Chondrocyte (in vitro differentiated cells): ENCODE measurements around the gene PGM1. TPM values are rescaled to one million over a fixed set of nuclear protein-coding genes. Genes with fewer than 3 reads are reported as not detected.

Experiments used
- DNase-seq: peaks from one replicate; pipeline ENCODE4 v3.0.0; 2021; ENCODE audit warnings: mixed read lengths, low spot score
- H3K27ac Mint-ChIP-seq: one replicate; pipeline ENCODE4 v1.8.0; 2021; ENCODE audit warnings: mild to moderate bottlenecking, moderate library complexity, mixed read lengths; ENCODE audit not compliant: unreplicated experiment
- H3K27me3 Mint-ChIP-seq: 2 replicates; pipeline ENCODE4 v1.8.0; 2021; ENCODE audit warnings: low read depth, mixed read lengths
- H3K36me3 Mint-ChIP-seq: 2 replicates; pipeline ENCODE4 v1.8.0; 2021; ENCODE audit warnings: low read depth, mixed read lengths
- H3K4me1 Mint-ChIP-seq: 2 replicates; pipeline ENCODE4 v1.8.0; 2021; ENCODE audit warnings: low read depth, mild to moderate bottlenecking, mixed read lengths
- H3K4me3 Mint-ChIP-seq: one replicate; pipeline ENCODE4 v1.8.0; 2021; ENCODE audit warnings: mild to moderate bottlenecking, moderate library complexity, mixed read lengths; ENCODE audit not compliant: unreplicated experiment
- H3K9me3 Mint-ChIP-seq: 2 replicates; pipeline ENCODE4 v1.8.0; 2021; ENCODE audit warnings: low read depth, mixed read lengths
- total RNA-seq: library from RNA; stranded (reverse); gene quantifications from 3 replicates; pipeline ENCODE4 v1.2.1, GENCODE V29; 2021
- TF ChIP-seq, protein P1 (sequence below): fragments of 200-600 bp; sonication (generic); IDR thresholded peaks from 2 replicates; pipeline ENCODE4 v1.5.0; 2021; ENCODE audit warnings: antibody characterized with exemption, mild to moderate bottlenecking, moderate library complexity

The PGM1 gene
- total RNA-seq, 1 donor from 2014 or later = 111 TPM

GRCh38 chr1:63678200-63678599 lies 85.0 kb downstream of the PGM1 start:
- H3K9me3 Mint-ChIP-seq = peaks cover 16% of the 10 kb centered on the region
- TF ChIP-seq, protein P1, sequence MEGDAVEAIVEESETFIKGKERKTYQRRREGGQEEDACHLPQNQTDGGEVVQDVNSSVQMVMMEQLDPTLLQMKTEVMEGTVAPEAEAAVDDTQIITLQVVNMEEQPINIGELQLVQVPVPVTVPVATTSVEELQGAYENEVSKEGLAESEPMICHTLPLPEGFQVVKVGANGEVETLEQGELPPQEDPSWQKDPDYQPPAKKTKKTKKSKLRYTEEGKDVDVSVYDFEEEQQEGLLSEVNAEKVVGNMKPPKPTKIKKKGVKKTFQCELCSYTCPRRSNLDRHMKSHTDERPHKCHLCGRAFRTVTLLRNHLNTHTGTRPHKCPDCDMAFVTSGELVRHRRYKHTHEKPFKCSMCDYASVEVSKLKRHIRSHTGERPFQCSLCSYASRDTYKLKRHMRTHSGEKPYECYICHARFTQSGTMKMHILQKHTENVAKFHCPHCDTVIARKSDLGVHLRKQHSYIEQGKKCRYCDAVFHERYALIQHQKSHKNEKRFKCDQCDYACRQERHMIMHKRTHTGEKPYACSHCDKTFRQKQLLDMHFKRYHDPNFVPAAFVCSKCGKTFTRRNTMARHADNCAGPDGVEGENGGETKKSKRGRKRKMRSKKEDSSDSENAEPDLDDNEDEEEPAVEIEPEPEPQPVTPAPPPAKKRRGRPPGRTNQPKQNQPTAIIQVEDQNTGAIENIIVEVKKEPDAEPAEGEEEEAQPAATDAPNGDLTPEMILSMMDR = no peak
- no peak overlapping the region for H3K4me3 Mint-ChIP-seq
- no peak overlapping the region for H3K27ac Mint-ChIP-seq
- H3K36me3 Mint-ChIP-seq = peaks cover 10% of the 10 kb centered on the region
- DNase-seq = no peak
- H3K27me3 Mint-ChIP-seq = no peaks in the 10 kb centered on the region
- peaks cover 23% of the 10 kb centered on the region for H3K4me1 Mint-ChIP-seq

DNA sequence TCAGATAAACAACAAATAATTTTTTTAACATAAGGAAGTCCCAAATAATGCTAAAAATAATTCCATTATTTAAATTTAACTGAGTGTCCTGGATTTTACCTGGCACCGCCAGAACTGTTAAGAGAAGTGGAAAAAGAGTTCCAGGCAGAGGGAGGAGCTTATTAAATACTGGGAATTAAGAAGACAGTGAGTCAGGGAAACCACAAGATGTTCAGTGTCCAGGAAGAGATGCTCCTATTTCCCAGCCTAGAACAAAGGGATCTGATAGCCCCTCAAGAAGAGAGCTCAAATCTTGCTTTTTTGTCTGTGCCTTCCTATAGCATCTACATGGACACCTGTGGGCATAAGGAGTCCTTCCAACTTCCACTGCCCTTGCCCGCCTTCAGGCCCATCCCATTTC lies 85.9 kb downstream of the PGM1 start:
- H3K9me3 Mint-ChIP-seq = peaks cover 16% of the 10 kb centered on the region
- H3K4me3 Mint-ChIP-seq = no peak overlapping the region
- peaks cover 20% of the 10 kb centered on the region for H3K4me1 Mint-ChIP-seq
- peaks cover 10% of the 10 kb centered on the region for H3K36me3 Mint-ChIP-seq
- no peaks in the 10 kb centered on the region for H3K27me3 Mint-ChIP-seq
- no peak overlapping the region for H3K27ac Mint-ChIP-seq
- DNase-seq = no peak
- TF ChIP-seq, protein P1 = no peak

DNA sequence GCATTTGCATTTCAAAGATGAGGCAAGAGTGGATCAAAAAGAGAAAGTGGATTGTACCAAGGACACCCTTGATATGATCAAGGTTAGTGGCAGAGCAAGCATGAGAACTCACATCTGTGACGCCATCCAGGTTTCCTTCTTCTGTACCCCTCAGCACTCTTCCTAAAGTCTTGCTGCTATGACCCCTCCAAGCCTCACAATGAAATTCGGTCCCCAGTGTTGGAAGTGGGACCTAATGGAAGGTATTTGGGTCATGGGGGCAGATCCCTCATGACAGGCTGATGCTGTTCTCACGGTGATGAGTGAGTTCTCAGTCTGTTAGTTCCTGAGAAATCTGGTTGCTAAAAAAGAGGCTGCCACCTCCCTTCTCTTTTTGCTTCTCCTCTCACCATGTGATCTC lies 86.4 kb downstream of the PGM1 start:
- Mint-ChIP-seq H3K9me3 (peaks cover 16% of the 10 kb centered on the region), H3K36me3 (peaks cover 10% of the 10 kb centered on the region), H3K27ac (no peak overlapping the region), H3K4me1 (peaks cover 15% of the 10 kb centered on the region), H3K27me3 (no peaks in the 10 kb centered on the region), H3K4me3 (no peak overlapping the region)
- TF ChIP-seq, protein P1 = no peak
- no peak for DNase-seq

DNA sequence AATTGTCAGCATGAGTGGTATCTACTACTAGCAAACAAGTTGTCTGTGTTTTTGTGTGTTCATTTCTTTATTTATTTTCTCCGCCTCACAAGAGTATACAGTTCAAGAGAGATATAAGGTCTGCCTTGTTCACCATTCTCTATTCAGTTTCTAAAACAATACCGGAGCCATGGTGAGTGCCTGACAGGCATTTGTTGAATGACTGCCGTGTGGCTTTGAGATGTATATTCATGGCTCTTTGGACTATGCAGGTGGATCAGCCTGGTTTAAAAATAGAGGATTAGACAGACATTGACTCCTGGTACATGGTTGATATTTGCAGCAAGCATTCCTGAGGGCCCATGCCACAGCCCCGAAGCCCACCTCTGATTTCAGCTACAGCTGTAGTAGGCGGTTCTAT lies 89.7 kb downstream of the PGM1 start:
- H3K9me3 Mint-ChIP-seq = peaks cover 14% of the 10 kb centered on the region
- DNase-seq = no peak
- TF ChIP-seq, protein P1 = no peak
- peaks cover 10% of the 10 kb centered on the region for H3K36me3 Mint-ChIP-seq
- H3K4me3 Mint-ChIP-seq = no peak overlapping the region
- H3K27me3 Mint-ChIP-seq = no peaks in the 10 kb centered on the region
- H3K4me1 Mint-ChIP-seq = peaks cover 8% of the 10 kb centered on the region
- H3K27ac Mint-ChIP-seq = no peak overlapping the region

DNA sequence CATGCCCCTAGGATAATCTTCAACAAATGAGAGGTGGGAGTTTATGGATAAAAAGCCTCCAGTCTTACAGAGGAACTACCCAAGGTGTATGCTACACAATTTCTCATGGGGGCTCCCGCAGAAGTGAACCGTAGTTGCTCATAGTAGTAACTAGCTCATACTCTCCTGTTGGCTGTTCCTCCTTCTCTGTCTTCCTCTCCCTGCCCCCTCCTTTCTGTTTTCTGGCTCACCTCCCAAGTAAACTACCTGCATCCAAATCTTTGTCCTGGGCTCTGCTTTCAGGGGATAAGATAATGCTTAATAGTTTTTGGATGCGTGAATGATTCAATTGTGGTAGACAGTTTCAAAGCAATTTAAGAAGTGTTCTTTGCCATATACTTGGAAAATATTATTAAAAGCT lies 90.5 kb downstream of the PGM1 start:
- Mint-ChIP-seq H3K4me1 (peaks cover 13% of the 10 kb centered on the region), H3K27me3 (no peaks in the 10 kb centered on the region), H3K9me3 (peaks cover 10% of the 10 kb centered on the region), H3K4me3 (no peak overlapping the region), H3K27ac (no peak overlapping the region), H3K36me3 (peaks cover 8% of the 10 kb centered on the region)
- no peak for DNase-seq
- TF ChIP-seq, protein P1 = no peak
